GM19023 (cell line): Measurements from ENCODE around the gene PHF2.

Experiments used
- ATAC-seq: cut with Tn5 transposase; IDR thresholded peaks from one replicate; pipeline ENCODE4 v1.9.1; 2021; ENCODE audit warnings: mild to moderate bottlenecking, moderate library complexity; ENCODE audit not compliant: unreplicated experiment

Gene PHF2

DNA sequence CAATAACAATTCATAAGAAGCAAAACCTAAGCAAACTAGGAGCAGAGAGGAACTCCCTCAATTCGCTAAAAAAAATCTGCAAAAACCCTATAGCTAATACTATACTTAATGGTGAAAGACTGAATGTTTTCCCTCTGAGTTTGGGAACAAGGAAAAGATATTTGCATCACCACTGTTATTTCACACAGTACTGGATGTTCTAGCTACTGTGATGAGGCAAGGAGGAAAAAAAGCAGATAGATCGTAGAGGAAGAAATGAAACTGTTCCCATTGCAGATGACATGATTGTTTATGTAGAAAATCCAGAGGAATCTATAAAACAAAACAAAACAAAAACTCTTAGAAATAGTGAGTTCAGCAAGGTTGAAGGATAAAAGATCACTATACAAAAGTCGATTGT, 116.7 kb downstream of the PHF2 start:
- ATAC-seq = no peak

DNA sequence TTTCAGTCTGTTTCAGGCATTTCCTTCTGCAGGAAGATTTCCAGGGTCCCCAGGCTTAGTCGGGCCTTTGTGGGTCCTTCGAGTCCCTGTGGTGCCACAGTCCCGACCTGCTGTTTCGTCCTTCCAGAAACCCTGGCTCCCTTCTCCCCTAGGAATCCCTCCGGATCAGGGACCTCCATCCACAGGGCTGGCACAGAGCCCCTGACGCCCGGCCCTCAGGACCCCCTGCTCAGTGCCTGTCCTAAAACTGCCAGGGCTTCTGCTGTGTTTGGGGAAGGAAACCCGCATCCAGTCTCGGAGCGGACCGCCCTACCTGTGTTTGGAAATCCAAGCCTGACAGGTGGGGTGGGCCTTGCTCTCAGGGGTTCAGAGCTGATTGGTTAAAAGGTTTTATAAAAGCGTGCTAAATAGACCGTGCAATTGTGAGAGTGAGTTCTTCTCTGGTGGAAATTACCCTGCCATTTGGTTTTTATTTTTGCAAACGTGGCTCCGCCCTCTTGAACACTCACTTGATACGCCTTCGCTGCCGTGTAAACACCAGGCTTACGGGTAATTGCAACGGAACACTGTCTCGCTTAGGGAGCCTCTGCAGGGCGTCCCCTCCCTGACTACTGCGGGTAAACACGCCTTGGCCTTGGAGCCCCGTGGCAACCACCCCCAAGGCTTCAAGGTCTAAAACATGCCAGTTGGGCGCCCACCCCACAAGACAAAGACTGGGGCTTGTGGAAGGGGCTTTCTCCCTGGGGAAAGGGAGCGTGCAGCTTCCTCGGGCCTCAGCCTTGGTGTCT, 121.2 kb downstream of the PHF2 start:
- ATAC-seq = no peak

DNA sequence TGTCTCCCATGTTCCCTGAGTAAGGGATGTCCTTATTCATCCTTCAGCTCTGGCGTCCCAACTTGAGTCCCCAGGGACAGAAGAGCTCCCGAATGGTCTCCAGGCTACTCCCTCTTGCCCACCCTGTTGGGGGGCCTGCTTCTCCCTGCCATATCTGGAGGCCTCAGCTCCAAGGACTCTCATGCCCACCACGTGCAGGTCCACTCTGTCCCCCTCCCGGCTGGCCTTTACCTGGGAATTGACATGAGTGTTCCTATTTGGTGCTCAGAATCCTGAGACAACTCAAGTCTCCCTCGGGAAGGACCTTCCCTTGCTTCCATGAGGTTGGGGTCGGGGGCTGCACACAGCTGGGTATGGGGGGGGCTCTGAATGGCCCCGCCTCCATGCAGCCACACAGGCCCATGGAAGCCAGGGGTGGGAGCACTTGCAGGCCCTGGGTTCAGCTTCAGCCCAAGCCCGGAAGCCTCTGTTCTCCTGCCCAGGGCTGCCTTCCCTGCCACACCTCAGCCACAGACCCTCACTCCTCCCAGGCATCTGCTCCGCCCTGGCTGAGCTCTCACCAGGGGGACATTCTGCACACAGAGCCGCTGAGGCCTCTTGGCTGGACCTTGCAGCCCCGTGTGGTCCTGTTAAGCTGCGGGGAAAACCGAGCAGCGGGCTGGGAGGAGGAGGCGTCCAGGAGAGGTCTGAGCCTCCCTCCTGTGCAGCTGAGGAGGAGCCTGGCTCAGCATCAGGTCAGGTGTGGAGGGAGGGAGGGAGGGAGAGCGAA, 121.9 kb downstream of the PHF2 start:
- ATAC-seq = no peak

DNA sequence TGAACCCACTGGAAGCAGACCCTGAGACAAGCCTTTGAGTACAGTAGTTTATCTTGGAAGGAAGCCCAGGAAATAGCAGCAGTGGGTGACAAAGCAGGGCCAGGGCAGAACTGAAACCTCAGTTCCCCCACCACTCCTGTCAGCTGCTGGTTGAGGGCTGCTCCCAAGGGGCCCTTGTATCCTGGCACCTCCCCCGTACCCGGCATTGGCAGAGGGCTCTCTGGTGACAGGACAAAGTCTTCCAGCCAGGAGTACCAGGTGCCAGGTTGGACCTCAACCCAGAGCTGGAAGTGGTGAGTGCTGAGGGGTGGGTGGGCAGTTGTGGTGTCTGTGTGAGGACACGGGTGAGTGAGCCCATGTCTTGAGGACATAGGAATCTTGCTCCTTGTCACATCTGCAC, 123.3 kb downstream of the PHF2 start:
- no peak for ATAC-seq

DNA sequence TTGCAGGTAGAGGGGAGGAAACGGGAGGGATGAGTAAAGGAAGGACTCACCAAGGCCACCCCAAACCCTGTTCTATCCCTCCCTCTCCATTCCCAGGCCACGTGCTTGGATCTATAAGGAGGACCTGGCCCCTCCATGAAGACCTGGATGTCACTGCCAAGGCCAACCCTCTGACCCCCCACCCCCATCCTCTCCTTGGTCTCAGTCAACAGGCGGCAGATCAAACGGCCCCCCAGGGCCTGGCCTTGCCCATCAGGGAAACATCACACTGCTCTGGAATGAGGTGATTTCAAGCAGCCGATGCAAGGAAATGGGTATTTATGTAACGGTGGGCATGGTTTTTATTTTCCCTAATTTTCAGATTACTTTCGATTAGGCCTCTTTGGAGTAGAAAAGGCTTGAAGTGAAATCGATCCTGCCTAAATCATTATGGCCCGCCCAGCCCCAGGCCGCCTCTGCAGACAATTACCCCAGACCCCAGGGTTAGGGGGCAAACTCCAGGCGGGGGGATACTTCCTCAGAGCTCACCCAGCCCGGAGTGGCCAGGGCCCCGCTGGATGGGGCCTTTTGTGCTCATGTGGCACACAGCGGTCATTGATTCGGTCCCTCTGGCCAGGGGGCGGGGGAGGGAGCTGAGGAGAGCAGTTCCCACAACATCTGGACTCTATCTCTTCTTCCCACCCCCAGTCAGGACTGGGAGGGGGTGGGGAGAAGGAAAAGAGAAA, 125.3 kb downstream of the PHF2 start:
- ATAC-seq = no peak

DNA sequence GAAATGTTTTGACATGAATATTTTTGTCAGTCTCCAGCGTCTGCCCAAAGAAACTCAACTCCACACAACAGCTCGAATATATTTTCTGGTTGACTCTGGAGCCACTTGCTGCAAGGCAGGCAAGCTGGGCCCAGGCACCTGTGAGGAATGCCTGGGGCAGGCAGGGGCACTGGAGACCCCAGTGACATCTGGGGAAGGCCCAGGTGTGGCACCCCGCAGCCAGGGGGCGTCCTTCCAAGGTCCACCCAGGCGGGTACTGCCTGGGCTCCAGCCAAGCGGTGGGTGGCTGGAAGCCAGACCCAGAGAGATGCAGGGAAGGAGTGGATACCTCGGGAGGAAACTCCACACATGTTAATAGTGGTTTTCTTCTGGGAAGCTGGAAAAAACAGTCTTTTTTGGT, 125.9 kb downstream of the PHF2 start:
- no peak for ATAC-seq

DNA sequence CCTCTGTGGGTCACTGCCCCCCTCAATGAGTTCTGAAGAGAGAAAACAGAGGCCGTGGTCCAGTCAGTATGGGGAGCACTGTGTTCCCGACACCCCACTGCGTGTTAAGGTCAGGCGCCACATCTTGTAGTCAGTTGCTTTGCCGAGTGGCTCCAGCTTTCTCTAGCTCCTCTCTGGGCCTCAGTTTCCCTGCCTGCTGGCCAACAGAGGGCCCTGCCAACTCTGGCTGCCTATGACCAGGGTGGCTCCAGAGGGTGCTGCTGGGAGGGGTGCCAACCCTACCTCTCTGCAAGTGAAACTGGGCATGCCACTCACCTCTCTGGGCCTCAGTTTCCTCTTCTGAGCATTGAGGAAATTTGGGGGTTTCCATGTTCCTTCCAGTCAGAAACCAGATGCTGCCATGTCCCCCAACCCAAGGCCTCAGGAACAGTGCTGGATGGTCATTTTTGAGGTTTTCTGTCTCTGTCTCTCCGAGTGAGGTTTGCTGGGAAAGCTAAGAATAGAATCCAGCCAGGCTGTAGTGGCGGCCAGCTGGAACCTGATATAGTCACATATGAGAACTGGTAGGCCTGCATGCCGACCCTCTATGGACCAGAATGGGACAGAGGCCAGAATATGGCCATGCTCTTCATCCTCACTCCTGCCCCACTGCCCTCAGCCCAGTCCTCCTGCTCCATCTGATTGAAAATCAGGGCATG, 132.1 kb downstream of the PHF2 start:
- ATAC-seq = no peak

DNA sequence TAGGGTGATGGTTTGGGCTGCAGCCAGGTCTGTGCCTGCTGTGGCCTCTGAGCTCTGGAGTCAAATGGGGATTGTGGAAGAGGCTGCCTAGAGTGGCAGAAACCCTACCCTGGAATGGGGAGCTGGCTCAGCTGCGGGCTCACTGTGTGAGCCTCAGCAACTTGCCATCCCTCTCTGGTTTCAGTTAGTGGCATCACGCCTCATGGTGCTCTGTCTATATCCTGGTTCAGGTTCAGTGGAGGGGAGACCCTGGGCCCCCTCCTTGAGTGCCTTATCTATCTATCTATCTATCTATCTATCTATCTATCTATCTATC, 132.6 kb downstream of the PHF2 start:
- ATAC-seq = no peak

DNA sequence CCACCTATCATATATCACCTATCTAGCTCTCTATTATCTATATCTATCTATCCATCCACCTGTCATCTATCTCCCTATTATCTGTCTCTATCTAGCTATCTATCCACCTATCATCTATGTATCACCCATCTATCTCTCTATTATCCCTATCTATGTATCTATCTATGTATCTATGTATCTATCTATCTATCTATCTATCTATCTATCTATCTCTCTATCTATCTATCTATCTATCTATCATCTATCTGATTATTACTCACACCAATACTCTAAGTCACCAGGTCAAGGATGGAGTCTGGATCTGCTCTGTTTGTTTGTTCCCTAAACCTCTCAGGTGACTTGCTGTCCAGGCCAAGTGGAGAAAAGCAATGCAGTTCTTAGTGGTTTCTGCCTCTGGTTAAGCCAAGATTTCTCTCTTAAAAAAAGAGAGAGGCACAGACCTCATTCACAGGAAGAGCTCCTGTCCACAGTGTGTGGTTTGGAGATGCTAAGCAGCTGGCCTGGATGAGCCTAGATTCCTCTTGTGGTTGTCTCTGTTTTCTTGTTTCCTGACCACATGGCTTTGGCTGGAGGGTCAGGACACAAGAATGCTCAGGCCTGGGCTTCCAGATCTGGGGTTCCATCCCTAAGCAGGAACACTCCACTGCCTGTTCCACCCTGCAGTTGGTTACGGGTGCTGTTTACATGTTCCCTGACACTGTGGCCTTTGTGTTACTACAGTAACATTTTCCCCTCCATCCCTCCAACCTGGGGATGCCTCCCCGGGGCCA, 133.4 kb downstream of the PHF2 start:
- no peak for ATAC-seq

DNA sequence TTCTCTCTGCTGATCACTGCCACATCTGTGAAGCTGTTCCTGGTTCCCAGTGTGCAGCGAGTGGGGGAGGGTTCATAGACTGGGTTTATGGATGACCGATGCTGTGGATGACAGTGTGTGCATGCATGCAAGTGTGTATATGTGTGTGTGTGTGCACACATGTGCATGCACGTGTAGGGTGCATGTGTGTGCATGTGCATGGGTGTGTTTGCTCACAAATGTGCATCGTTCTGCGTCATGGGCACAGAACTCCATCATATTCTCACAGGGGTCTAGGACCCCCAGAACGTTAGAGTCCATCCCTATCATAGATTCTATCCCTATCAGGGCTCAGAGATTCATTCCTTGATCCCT, 134.0 kb downstream of the PHF2 start:
- no peak for ATAC-seq

DNA sequence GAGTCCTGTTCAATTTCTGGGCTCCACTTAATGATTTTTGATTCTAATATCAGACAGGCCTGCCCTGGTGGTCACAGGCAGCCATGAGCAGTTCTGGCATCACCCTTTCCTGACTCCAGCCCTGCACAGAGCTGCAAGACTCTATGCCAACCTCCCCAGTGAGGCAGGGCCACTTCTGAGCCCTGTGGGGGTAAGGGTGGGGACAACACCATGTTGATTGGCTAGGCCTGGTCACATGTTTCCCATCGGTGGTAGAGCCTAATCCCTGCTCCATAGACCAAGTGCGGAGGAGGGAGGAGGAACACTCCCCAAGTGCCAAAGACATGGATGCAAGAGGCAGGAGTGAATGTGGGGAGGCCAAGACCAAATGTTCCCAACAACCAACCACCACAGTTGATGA, 134.6 kb downstream of the PHF2 start:
- ATAC-seq = no peak

DNA sequence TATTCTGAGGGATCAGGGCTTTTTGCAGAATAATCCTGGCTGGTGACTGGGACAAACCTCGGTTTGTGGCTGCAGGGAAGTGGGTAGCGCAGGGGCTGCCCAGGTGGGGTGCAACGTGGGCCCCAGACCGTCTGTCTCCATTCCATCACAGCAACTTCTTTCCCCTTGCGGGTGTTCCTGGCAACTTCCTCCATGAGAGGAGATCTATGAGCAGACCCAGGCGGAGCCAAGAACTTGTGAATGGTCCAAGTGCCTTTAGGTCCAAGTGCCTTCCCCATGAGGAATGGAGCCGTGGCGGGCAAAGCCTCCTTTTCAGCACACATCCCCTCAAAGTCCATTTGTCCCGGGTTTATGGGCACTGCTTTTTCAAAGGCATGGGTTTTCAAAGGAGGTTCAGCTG, 136.5 kb downstream of the PHF2 start:
- no peak for ATAC-seq

DNA sequence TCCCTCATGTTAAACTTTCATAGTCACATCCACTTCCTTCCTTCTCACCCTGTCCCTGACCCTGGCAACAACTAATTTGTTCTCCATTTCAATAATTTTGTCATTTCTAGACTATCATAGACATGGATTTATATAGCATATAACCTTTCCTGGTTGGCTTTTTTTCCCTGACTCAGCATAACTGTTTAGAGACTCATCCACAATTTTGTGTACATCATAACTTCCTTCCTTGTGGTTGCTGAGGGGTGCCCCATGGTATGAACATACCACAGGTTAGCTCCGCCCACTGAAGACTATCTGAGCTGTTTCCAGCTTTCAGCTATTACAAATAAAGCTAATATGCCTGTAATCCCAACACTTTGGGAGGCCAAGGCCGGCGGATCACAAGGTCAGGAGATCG, 137.3 kb downstream of the PHF2 start:
- no peak for ATAC-seq

DNA sequence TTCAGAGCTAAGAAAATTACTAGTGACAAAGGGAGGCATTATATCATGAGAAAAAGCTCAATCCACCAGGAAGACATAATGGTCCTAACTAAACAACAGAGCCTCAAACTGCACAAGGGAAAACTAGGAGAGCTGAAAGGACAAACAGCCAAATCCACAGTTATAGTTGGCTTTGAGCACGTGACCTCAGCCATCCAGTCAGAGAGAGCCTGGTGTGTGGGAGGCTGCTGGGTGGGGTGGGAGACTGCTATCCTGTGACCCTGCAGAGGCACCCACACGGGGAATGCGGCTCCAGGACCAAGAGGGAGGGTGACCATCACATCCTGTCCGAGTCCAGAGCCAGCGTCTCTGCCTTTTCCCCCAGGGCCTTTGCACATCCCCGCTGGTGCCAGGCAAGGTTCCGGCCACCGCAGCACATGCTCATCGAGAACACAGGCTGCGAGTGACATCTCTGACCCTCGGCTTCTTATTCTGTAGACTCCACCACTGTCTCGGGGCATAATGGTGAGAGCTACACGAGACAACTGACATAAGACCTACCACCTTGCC, 145.1 kb downstream of the PHF2 start:
- ATAC-seq = no peak

DNA sequence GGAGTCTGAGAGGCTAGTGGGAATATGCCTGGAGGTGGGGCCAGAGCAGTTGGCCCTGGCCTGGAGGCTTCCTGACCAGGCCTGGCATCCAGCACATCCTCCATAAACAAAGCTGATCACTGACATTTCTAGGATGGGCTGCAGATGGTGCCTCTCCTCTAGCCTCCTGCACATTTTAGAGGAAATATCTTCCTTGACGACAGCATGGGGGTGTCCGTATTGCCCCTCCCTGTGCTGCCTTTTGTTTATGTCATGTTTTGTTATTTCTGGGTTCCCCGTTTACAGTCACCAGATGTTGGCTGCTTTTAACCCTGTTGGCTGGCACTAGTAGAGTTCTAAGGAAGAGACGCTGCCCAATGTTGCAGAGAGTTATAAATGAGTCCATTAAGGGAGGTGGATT, 148.5 kb downstream of the PHF2 start:
- ATAC-seq = no peak

DNA sequence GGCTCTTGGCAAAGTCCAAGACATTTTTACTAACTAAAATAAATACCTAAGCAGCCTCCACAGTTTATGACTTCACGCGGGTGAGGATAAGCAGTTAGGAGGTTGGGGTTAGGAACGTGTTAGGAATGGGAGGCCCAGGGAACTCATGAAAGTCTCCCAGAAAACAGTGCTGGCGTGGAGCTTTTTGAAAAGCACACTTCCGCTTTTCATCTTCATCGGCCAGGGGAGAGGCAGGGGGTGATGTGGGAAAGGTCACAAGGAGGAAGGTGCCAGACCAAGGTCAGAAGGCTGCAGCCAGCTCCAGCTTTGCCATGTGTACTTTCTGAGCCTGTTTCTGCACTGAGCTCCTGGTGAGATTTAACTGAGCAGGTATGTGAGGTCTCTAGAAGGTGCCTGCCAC, 149.0 kb downstream of the PHF2 start:
- no peak for ATAC-seq

DNA sequence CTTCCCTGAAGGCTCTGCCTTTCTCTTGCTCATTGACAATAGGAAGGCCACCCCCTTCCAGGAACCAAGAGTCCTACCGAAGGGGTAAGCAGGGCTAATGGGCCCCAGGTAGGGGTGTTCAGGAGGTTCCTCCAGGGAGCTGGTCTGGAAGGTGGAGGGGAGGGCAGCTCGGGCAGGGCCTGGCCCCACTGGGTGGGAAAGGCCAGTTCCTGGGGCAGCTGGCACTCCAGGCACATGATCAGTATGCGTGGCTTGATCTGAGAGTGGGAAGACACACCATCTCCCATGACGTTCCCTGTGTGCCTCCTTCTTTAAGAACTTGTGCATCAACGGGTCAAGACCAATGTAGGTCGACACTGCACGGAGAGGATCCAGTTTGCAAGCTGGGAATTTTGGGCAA, 149.8 kb downstream of the PHF2 start:
- no peak for ATAC-seq
